WTC11 (cell line): ENCODE data around the gene ABCB4. TPM values are rescaled to one million over a fixed set of nuclear protein-coding genes. Genes with fewer than 3 reads are reported as not detected.

Experiments
- ATAC-seq: fragments of 200-7000 bp; cut with Tn5 transposase; 2 replicates; pipeline ENCODE4 v1.10.0; 2021; ENCODE audit warnings: mild to moderate bottlenecking, moderate library complexity
- CTCF ChIA-PET: fragments of 300-600 bp; sonication (Branson Sonifier 250); formaldehyde crosslinking; loops from one replicate; lab custom pipeline; 2021; ENCODE audit warnings: antibody characterized with exemption; lab: Charles Lee
- POLR2A ChIA-PET: fragments of 350-600 bp; sonication (Branson Sonifier 250); formaldehyde crosslinking; loops from one replicate; lab custom pipeline; 2021; ENCODE audit warnings: antibody characterized with exemption; lab: Charles Lee
- DNase-seq: peaks from one replicate; pipeline ENCODE4 v3.0.0; 2021; ENCODE audit warnings: low spot score
- H3K27ac Mint-ChIP-seq: 2 replicates; pipeline ENCODE4 v1.8.0; 2021; ENCODE audit warnings: mixed read lengths
- H3K27me3 Mint-ChIP-seq: 2 replicates; pipeline ENCODE4 v1.8.0; 2021; ENCODE audit warnings: low read depth, mild to moderate bottlenecking, moderate library complexity, mixed read lengths
- H3K36me3 Mint-ChIP-seq: 2 replicates; pipeline ENCODE4 v1.8.0; 2021; ENCODE audit warnings: mixed read lengths
- H3K4me1 Mint-ChIP-seq: 2 replicates; pipeline ENCODE4 v1.8.0; 2022; ENCODE audit warnings: mixed read lengths
- H3K4me3 Mint-ChIP-seq: 2 replicates; pipeline ENCODE4 v1.8.0; 2021; ENCODE audit warnings: mild to moderate bottlenecking, moderate library complexity, mixed read lengths
- H3K9me3 Mint-ChIP-seq: 2 replicates; pipeline ENCODE4 v1.8.0; 2021; ENCODE audit warnings: mixed read lengths
- E2F4 ChIP-seq: sonication (generic); formaldehyde crosslinking; IDR thresholded peaks from 2 replicates; pipeline ENCODE4 v1.8.1; 2022; ENCODE audit warnings: low read depth, mild to moderate bottlenecking, moderate library complexity, missing genetic modification reagents, borderline replicate concordance
- HMGA2 ChIP-seq: fragments of 250-450 bp; sonication (Bioruptor Pico); IDR thresholded peaks from 2 replicates; pipeline ENCODE4 v1.4.0; 2021; ENCODE audit warnings: mild to moderate bottlenecking, moderate library complexity
- HMGXB4 ChIP-seq: sonication (generic); formaldehyde crosslinking; IDR thresholded peaks from 2 replicates; pipeline ENCODE4 v1.8.1; 2023; ENCODE audit warnings: mild to moderate bottlenecking, moderate library complexity, missing genetic modification reagents
- JAZF1 ChIP-seq: fragments of 250-450 bp; sonication (Bioruptor Pico); IDR thresholded peaks from 2 replicates; pipeline ENCODE4 v1.9.0; 2021; ENCODE audit warnings: moderate library complexity, mild to moderate bottlenecking, inconsistent platforms
- NR1H2 ChIP-seq: sonication (generic); formaldehyde crosslinking; IDR thresholded peaks from 2 replicates; pipeline ENCODE4 v1.9.0; 2021; ENCODE audit warnings: mild to moderate bottlenecking, moderate library complexity, missing genetic modification reagents
- NR2C2 ChIP-seq: sonication (generic); formaldehyde crosslinking; IDR thresholded peaks from 2 replicates; pipeline ENCODE4 v1.8.0; 2022; ENCODE audit warnings: mild to moderate bottlenecking, missing genetic modification reagents
- OVOL2 ChIP-seq: fragments of 250-450 bp; sonication (Bioruptor Pico); IDR thresholded peaks from 2 replicates; pipeline ENCODE4 v1.9.0; 2021; ENCODE audit warnings: mild to moderate bottlenecking, borderline replicate concordance
- PRRX2 ChIP-seq: fragments of 250-450 bp; sonication (Bioruptor Pico); IDR thresholded peaks from 2 replicates; pipeline ENCODE4 v1.8.0; 2021; ENCODE audit warnings: mild to moderate bottlenecking
- RELA ChIP-seq: sonication (generic); formaldehyde crosslinking; IDR thresholded peaks from 2 replicates; pipeline ENCODE4 v1.8.1; 2022; ENCODE audit warnings: missing genetic modification reagents, mild to moderate bottlenecking, borderline replicate concordance
- SMAD3 ChIP-seq: sonication (generic); formaldehyde crosslinking; IDR thresholded peaks from 2 replicates; pipeline ENCODE4 v1.8.0; 2022; ENCODE audit warnings: missing genetic modification reagents, mild to moderate bottlenecking, borderline replicate concordance
- SP1 ChIP-seq: sonication (generic); formaldehyde crosslinking; conservative IDR thresholded peaks from 2 replicates; pipeline ENCODE4 v1.8.1; 2022; ENCODE audit warnings: missing genetic modification reagents
- STAT6 ChIP-seq: sonication (generic); formaldehyde crosslinking; conservative IDR thresholded peaks from 2 replicates; pipeline ENCODE4 v1.8.1; 2023; ENCODE audit warnings: mild to moderate bottlenecking, low read depth, missing genetic modification reagents, moderate library complexity
- TCF7 ChIP-seq: sonication (generic); formaldehyde crosslinking; IDR thresholded peaks from 2 replicates; pipeline ENCODE4 v1.8.0; 2022; ENCODE audit warnings: mild to moderate bottlenecking, low read depth, missing genetic modification reagents, moderate library complexity
- TEAD4 ChIP-seq: sonication (generic); formaldehyde crosslinking; IDR thresholded peaks from 2 replicates; pipeline ENCODE4 v1.8.0; 2022; ENCODE audit warnings: mild to moderate bottlenecking, missing genetic modification reagents
- USF2 ChIP-seq: sonication (generic); formaldehyde crosslinking; IDR thresholded peaks from 2 replicates; pipeline ENCODE4 v1.8.1; 2023; ENCODE audit warnings: mild to moderate bottlenecking, missing genetic modification reagents, moderate library complexity
- ZNF232 ChIP-seq: sonication (generic); formaldehyde crosslinking; IDR thresholded peaks from 2 replicates; pipeline ENCODE4 v1.8.0; 2022; ENCODE audit warnings: mild to moderate bottlenecking, missing genetic modification reagents
- ZNF416 ChIP-seq: fragments of 250-450 bp; sonication (Bioruptor Pico); IDR thresholded peaks from 2 replicates; pipeline ENCODE4 v1.9.0; 2021; ENCODE audit warnings: mild to moderate bottlenecking, inconsistent platforms
- ZNF423 ChIP-seq: fragments of 250-450 bp; sonication (Bioruptor Pico); IDR thresholded peaks from 2 replicates; pipeline ENCODE4 v2.1.2; 2022; ENCODE audit warnings: mild to moderate bottlenecking, moderate library complexity
- total RNA-seq: library from RNA; stranded (reverse); gene quantifications from 3 replicates; pipeline ENCODE4 v1.2.3, GENCODE V29; 2021
- TF ChIP-seq, protein P1 (sequence below): sonication (generic); formaldehyde crosslinking; IDR thresholded peaks from 2 replicates; pipeline ENCODE4 v1.8.0; 2022; ENCODE audit warnings: missing genetic modification reagents
- TF ChIP-seq, protein P2 (sequence below): sonication (generic); formaldehyde crosslinking; IDR thresholded peaks from 2 replicates; pipeline ENCODE4 v1.8.1; 2023; ENCODE audit warnings: mild to moderate bottlenecking, missing genetic modification reagents, moderate library complexity

Gene ABCB4
- total RNA-seq, 1 experiment from 2014 or later: 1.2 TPM

DNA sequence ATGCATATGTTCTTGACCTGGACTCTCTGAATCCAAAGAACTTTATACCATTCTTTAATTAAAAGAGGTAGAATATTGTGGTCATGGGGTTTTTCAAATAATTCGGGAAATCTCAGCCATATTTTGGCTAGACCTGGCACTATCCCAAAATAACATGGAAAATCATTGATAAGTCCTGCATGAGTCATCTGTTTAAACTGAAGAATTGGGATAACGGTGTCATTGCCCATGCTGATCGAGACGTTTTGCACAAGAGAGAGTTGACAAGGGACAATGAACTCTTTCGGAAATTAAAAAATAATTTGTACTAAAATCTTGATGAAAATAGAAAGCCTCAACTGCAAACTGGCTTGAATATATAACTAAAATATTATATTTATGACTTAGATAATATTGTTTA is 19.9 kb upstream of the ABCB4 start (continued):
- TF ChIP-seq, protein P1, sequence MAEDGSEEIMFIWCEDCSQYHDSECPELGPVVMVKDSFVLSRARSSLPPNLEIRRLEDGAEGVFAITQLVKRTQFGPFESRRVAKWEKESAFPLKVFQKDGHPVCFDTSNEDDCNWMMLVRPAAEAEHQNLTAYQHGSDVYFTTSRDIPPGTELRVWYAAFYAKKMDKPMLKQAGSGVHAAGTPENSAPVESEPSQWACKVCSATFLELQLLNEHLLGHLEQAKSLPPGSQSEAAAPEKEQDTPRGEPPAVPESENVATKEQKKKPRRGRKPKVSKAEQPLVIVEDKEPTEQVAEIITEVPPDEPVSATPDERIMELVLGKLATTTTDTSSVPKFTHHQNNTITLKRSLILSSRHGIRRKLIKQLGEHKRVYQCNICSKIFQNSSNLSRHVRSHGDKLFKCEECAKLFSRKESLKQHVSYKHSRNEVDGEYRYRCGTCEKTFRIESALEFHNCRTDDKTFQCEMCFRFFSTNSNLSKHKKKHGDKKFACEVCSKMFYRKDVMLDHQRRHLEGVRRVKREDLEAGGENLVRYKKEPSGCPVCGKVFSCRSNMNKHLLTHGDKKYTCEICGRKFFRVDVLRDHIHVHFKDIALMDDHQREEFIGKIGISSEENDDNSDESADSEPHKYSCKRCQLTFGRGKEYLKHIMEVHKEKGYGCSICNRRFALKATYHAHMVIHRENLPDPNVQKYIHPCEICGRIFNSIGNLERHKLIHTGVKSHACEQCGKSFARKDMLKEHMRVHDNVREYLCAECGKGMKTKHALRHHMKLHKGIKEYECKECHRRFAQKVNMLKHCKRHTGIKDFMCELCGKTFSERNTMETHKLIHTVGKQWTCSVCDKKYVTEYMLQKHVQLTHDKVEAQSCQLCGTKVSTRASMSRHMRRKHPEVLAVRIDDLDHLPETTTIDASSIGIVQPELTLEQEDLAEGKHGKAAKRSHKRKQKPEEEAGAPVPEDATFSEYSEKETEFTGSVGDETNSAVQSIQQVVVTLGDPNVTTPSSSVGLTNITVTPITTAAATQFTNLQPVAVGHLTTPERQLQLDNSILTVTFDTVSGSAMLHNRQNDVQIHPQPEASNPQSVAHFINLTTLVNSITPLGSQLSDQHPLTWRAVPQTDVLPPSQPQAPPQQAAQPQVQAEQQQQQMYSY: no peak
- TF ChIP-seq HMGA2 (CRISPR knock-in tag) (no peak), SP1 (CRISPR knock-in tag) (no peak), STAT6 (CRISPR knock-in tag) (no peak)

DNA sequence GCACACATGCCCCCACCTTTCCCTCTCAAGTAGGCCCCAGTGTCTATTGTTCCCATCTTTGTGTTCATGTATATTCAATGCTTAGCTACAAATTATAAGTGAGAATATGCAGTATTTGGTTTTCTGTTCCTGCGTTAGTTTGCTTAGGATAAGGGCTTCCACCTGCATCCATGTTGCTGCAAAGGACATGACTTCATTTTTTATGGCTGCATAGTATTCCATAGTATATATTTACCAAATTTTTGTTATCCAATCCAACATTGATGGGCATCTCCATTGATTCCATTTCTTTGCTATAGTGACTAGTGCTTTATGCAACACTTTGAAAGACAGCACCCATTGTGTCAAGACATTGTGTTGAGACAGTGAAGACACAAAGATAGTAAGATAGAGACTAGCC is 19.0 kb upstream of the ABCB4 start:
- CTCF ChIA-PET: no interaction called here
- H3K27ac Mint-ChIP-seq: no peak overlapping the region
- TF ChIP-seq SMAD3 (CRISPR knock-in tag): no peak
- TF ChIP-seq ZNF416: no peak
- no peak for TF ChIP-seq PRRX2 (CRISPR knock-in tag)
- no peak for TF ChIP-seq ZNF232
- no peak for TF ChIP-seq NR1H2
- no peak for TF ChIP-seq USF2 (CRISPR knock-in tag)
- TF ChIP-seq JAZF1 (CRISPR knock-in tag): no peak
- no peak for TF ChIP-seq TEAD4
- no peak for TF ChIP-seq RELA
- no peak for TF ChIP-seq HMGA2 (CRISPR knock-in tag)
- TF ChIP-seq TCF7 (CRISPR knock-in tag): no peak
- TF ChIP-seq, protein P2, sequence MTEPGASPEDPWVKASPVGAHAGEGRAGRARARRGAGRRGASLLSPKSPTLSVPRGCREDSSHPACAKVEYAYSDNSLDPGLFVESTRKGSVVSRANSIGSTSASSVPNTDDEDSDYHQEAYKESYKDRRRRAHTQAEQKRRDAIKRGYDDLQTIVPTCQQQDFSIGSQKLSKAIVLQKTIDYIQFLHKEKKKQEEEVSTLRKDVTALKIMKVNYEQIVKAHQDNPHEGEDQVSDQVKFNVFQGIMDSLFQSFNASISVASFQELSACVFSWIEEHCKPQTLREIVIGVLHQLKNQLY (CRISPR knock-in tag): no peak
- TF ChIP-seq NR2C2: no peak
- TF ChIP-seq OVOL2: no peak
- no peak for TF ChIP-seq E2F4 (CRISPR knock-in tag)
- TF ChIP-seq ZNF423 (CRISPR knock-in tag): no peak
- TF ChIP-seq HMGXB4 (CRISPR knock-in tag): no peak
- TF ChIP-seq, all 79 proteins: peak for 0
- no peak overlapping the region for H3K4me3 Mint-ChIP-seq
- H3K9me3 Mint-ChIP-seq: peaks cover 16% of the 10 kb centered on the region
- no peaks in the 10 kb centered on the region for H3K36me3 Mint-ChIP-seq
- ATAC-seq: no peak
- POLR2A ChIA-PET: no interaction called here
- no peak for DNase-seq
- no peaks in the 10 kb centered on the region for H3K27me3 Mint-ChIP-seq
- peaks cover 10% of the 10 kb centered on the region for H3K4me1 Mint-ChIP-seq
